ENCODE measurements around the gene GRHL3. TPM values are rescaled to one million over a fixed set of nuclear protein-coding genes. Genes with fewer than 3 reads are reported as not detected.

GRHL3 gene
- total RNA-seq, 4 donors from 2014 or later: 0.11 to 0.27 TPM; not detected in 2

DNA sequence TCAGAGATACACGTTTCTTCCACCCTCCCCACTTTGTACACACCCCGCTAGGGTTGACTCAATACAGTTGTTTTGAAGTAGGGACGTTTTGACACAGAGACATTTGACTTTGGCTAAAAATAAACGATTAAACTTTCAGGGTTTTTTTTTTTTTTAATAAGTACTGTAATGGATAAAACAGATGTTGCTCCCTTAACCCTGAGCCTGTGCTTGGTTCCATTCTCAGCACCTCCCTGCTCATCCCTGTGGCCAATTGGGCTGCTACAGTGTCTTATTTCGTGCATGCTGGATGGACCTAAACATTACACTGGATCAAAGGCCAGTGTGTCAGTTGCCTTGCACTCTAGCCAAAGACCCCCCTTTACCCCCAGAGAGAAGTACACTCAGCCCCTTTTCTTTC, 16.9 kb downstream of the GRHL3 start:
- 71 to 83% methylated on average over 5 of the region's 5 CpGs for WGBS, 2 donors
- H3K9me3 ChIP-seq: no peaks in the 10 kb centered on the region
- H3K36me3 ChIP-seq: no peaks in the 10 kb centered on the region
- no peaks in the 10 kb centered on the region for H3K27me3 ChIP-seq
- no peak overlapping the region for H3K27ac ChIP-seq
- TF ChIP-seq, protein P1, sequence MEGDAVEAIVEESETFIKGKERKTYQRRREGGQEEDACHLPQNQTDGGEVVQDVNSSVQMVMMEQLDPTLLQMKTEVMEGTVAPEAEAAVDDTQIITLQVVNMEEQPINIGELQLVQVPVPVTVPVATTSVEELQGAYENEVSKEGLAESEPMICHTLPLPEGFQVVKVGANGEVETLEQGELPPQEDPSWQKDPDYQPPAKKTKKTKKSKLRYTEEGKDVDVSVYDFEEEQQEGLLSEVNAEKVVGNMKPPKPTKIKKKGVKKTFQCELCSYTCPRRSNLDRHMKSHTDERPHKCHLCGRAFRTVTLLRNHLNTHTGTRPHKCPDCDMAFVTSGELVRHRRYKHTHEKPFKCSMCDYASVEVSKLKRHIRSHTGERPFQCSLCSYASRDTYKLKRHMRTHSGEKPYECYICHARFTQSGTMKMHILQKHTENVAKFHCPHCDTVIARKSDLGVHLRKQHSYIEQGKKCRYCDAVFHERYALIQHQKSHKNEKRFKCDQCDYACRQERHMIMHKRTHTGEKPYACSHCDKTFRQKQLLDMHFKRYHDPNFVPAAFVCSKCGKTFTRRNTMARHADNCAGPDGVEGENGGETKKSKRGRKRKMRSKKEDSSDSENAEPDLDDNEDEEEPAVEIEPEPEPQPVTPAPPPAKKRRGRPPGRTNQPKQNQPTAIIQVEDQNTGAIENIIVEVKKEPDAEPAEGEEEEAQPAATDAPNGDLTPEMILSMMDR (IDR thresholded peaks at IDR 0.05): no peak
- no peak for TF ChIP-seq POLR2A (IDR thresholded peaks at IDR 0.05)
- DNase-seq: no peak
- no peak overlapping the region for H3K4me3 ChIP-seq (replicated peaks in 1 of 3)
- peaks cover 0 to 6% of the 10 kb centered on the region in 2 donors for H3K4me1 ChIP-seq
- intact Hi-C loops (cut with DNase I): no loop called here

DNA sequence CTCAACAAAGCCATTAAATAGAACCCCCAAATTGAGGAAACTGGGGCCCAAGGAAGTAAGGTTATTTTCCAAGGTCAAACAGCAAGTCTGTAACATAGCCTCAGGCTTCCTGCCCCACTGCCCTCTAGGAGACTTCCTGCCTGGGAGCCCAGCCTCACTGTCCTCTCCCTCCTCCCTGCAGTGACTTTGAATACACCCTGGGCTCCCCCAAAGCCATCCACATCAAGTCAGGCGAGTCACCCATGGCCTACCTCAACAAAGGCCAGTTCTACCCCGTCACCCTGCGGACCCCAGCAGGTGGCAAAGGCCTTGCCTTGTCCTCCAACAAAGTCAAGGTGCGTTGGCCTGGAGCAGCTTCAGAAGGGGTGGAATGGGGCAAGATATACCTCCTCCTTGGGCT, 18.3 kb downstream of the GRHL3 start:
- Histone ChIP-seq H3K9me3 (no peaks in the 10 kb centered on the region), H3K4me3 (replicated peaks in 1 of 3) (no peak overlapping the region), H3K27me3 (no peaks in the 10 kb centered on the region), H3K36me3 (no peaks in the 10 kb centered on the region), H3K27ac (no peak overlapping the region), H3K4me1 (peaks cover 0 to 6% of the 10 kb centered on the region in 2 donors)
- intact Hi-C loops (cut with DNase I): no loop called here
- TF ChIP-seq, protein P1 (IDR thresholded peaks at IDR 0.05): no peak
- no peak for TF ChIP-seq POLR2A (IDR thresholded peaks at IDR 0.05)
- WGBS, 2 donors: 90 to 100% methylated on average over 4 of the region's 4 CpGs
- DNase-seq: no peak

GRCh38 chr1:24338447-24338846, 19.3 kb downstream of the GRHL3 start:
- TF ChIP-seq, protein P1 (IDR thresholded peaks at IDR 0.05): no peak
- TF ChIP-seq POLR2A (IDR thresholded peaks at IDR 0.05): no peak
- intact Hi-C loops (cut with DNase I): no loop called here
- H3K4me1 ChIP-seq: peaks cover 0 to 6% of the 10 kb centered on the region in 2 donors
- WGBS, 2 donors: 86 to 88% methylated on average over 5 of the region's 5 CpGs
- H3K36me3 ChIP-seq: no peaks in the 10 kb centered on the region
- no peaks in the 10 kb centered on the region for H3K9me3 ChIP-seq
- no peaks in the 10 kb centered on the region for H3K27me3 ChIP-seq
- no peak for DNase-seq
- H3K27ac ChIP-seq: no peak overlapping the region
- no peak overlapping the region for H3K4me3 ChIP-seq (replicated peaks in 1 of 3)

GRCh38 chr1:24339996-24340395, 20.8 kb downstream of the GRHL3 start:
- Histone ChIP-seq H3K9me3 (no peaks in the 10 kb centered on the region), H3K36me3 (no peaks in the 10 kb centered on the region), H3K27me3 (no peaks in the 10 kb centered on the region), H3K27ac (no peak overlapping the region), H3K4me3 (replicated peaks in 1 of 3) (no peak overlapping the region), H3K4me1 (peaks cover 0 to 8% of the 10 kb centered on the region in 2 donors)
- 94 to 96% methylated on average over 8 of the region's 8 CpGs for WGBS, 2 donors
- TF ChIP-seq, protein P1 (IDR thresholded peaks at IDR 0.05): no peak
- no peak for TF ChIP-seq POLR2A (IDR thresholded peaks at IDR 0.05)
- intact Hi-C loops (cut with DNase I): no loop called here
- no peak for DNase-seq

GRCh38 chr1:24340770-24341169, 21.6 kb downstream of the GRHL3 start:
- Histone ChIP-seq H3K4me1 (peaks cover 0 to 4% of the 10 kb centered on the region in 2 donors), H3K27ac (no peak overlapping the region), H3K27me3 (no peaks in the 10 kb centered on the region), H3K36me3 (no peaks in the 10 kb centered on the region), H3K9me3 (no peaks in the 10 kb centered on the region), H3K4me3 (replicated peaks in 1 of 3) (no peak overlapping the region)
- intact Hi-C loops (cut with DNase I): no loop called here
- DNase-seq: no peak
- WGBS, 2 donors: 79 to 81% methylated on average over 5 of the region's 8 CpGs
- TF ChIP-seq, protein P1 (IDR thresholded peaks at IDR 0.05): no peak
- no peak for TF ChIP-seq POLR2A (IDR thresholded peaks at IDR 0.05)

All from thyroid gland (tissue), 4 donors.